ENCODE data around the gene NNT.

DNA sequence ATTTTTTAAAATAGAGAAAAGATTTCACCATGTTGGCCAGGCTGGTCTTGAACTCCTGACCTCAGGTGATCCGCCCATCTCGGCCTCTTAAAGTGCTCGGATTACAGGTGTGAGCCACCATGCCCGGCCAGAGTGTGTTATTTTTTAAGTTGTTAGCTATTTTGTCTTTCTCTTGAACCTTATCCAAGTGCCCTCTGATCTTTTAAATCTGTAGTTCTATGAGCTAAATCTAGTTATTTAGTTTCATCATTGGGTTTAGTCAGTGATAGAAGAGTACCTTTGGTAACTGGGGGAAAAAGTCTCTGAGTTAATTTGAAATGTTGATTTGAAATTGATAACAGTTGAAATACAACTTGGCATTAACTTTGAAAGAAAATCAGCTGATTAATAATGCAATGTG is 88.3 kb downstream of the NNT start:
- TF ChIP-seq CTCF (IDR thresholded peaks at IDR 0.05; ENCODE audit: low read depth, low read length) (no peak), POLR2A (IDR thresholded peaks at IDR 0.05; ENCODE audit: extremely low read depth, insufficient read length) (no peak), MYC (IDR thresholded peaks at IDR 0.05; ENCODE audit: low read depth, low read length) (no peak)

All from NB4 (cell line).